ENCODE measurements around the gene TRAPPC13.

GRCh38 chr5:65704621-65705239 lies 79.9 kb downstream of the TRAPPC13 start:
- TF ChIP-seq POLR2A (IDR thresholded peaks at IDR 0.05) = no peak
- TF ChIP-seq CTCF (IDR thresholded peaks at IDR 0.05) = no peak
